GM11168 (cell line): ENCODE data around the gene TMEM141.

Experiments used
- in situ Hi-C: fragments of 300-500 bp; cut with MboI; formaldehyde crosslinking; loops from one replicate; pipeline ENCODE4 v1.12.0; 2022; ENCODE audit warnings: low sequenced_read_pairs; ENCODE audit not compliant: unreplicated experiment

TMEM141 gene

GRCh38 chr9:136806631-136807201 is 15.6 kb downstream of the TMEM141 start:
- in situ Hi-C loops: no loop called here

- in situ Hi-C loops: no loop called here
Observed at GRCh38 chr9:136807281-136808074, 16.3 kb downstream of the TMEM141 start, which contains the start of gene RABL6. TSS of gene RABL6 (plus strand) at chr9:136807948. CDS start at chr9:136808197, 249 bp downstream.

GRCh38 chr9:136808075-136808805 is 17.1 kb downstream of the TMEM141 start:
- in situ Hi-C loops: no loop called here

GRCh38 chr9:136808806-136809158 is 17.6 kb downstream of the TMEM141 start:
- in situ Hi-C loops: no loop called here

GRCh38 chr9:136814725-136815421 is 23.7 kb downstream of the TMEM141 start:
- in situ Hi-C loops: no loop called here

GRCh38 chr9:136815422-136815782 is 24.3 kb downstream of the TMEM141 start:
- in situ Hi-C loops: no loop called here

- in situ Hi-C loops: no loop called here
Observed at GRCh38 chr9:136820971-136821825, 30.1 kb downstream of the TMEM141 start.

GRCh38 chr9:136821826-136822544 is 30.8 kb downstream of the TMEM141 start:
- in situ Hi-C loops: no loop called here

GRCh38 chr9:136823136-136824046 is 32.2 kb downstream of the TMEM141 start:
- in situ Hi-C loops: no loop called here

GRCh38 chr9:136824496-136825225 is 33.5 kb downstream of the TMEM141 start:
- in situ Hi-C loops: no loop called here

- in situ Hi-C loops: no loop called here
Observed at GRCh38 chr9:136825295-136826187, 34.4 kb downstream of the TMEM141 start.

GRCh38 chr9:136826188-136826541 is 35.0 kb downstream of the TMEM141 start:
- in situ Hi-C loops: no loop called here

- in situ Hi-C loops: no loop called here
Observed at GRCh38 chr9:136826703-136827582, 35.8 kb downstream of the TMEM141 start.

- in situ Hi-C loops: no loop called here
Observed at GRCh38 chr9:136827794-136828473, 36.8 kb downstream of the TMEM141 start.

- in situ Hi-C loops: no loop called here
Observed at GRCh38 chr9:136828474-136829140, 37.5 kb downstream of the TMEM141 start.
